ENCODE data around the gene PDE1C. TPM values are rescaled to one million over a fixed set of nuclear protein-coding genes. Genes with fewer than 3 reads are reported as not detected.

The PDE1C gene
- total and polyA plus RNA-seq, 2 experiments from 2014 or later = 23.5 to 33.8 TPM

- H3K27ac ChIP-seq = no peak overlapping the region
- in situ Hi-C loops (cut with MboI) = no loop called here
- no peaks in the 10 kb centered on the region for H3K9me3 ChIP-seq (ENCODE audit: low read depth)
- no peak for TF ChIP-seq EZH2 (IDR thresholded peaks at IDR 0.05; ENCODE audit: insufficient read depth, poor library complexity, severe bottlenecking)
- TF ChIP-seq EZH2phosphoT487 (IDR thresholded peaks at IDR 0.05; ENCODE audit: insufficient read depth, low read depth) = no peak
- no peak overlapping the region for H3K9ac ChIP-seq
- no peaks in the 10 kb centered on the region for H3K79me2 ChIP-seq (ENCODE audit: insufficient read depth)
- peaks cover 10% of the 10 kb centered on the region; the same call in 1 of the 2 replicates for H3F3A ChIP-seq (ENCODE audit: insufficient read depth)
- H3K4me3 ChIP-seq = no peak overlapping the region
- H3K36me3 ChIP-seq (ENCODE audit: low read depth) = no peaks in the 10 kb centered on the region
- H3K4me1 ChIP-seq (ENCODE audit: insufficient read depth) = peaks cover 21% of the 10 kb centered on the region
- no peak for DNase-seq
- no peaks in the 10 kb centered on the region for H4K20me1 ChIP-seq (ENCODE audit: insufficient read depth)
- no peaks in the 10 kb centered on the region for H3K27me3 ChIP-seq (replicated peaks; ENCODE audit: insufficient read depth)
- no peak overlapping the region for H2AFZ ChIP-seq
- no peaks in the 10 kb centered on the region for H3K9me2 ChIP-seq (ENCODE audit: insufficient read depth)
- H3K4me2 ChIP-seq (ENCODE audit: unreplicated experiment) = no peak overlapping the region
- 40 to 42% methylated on average over 3 of the region's 3 CpGs for WGBS, 2 experiments (ENCODE audit: low coverage in 1 of 2, low lambda C conversion rate in 2 of 2, missing lambda C conversion rate in 2 of 2)
These were observed 283.9 kb downstream of the PDE1C start for GRCh38 chr7:31786326-31786725.

- H3K4me2 ChIP-seq (ENCODE audit: unreplicated experiment) = no peak overlapping the region
- in situ Hi-C loops (cut with MboI) = no loop called here
- no peaks in the 10 kb centered on the region for H3K27me3 ChIP-seq (replicated peaks; ENCODE audit: insufficient read depth)
- H3K4me3 ChIP-seq = no peak overlapping the region
- H3K36me3 ChIP-seq (ENCODE audit: low read depth) = no peaks in the 10 kb centered on the region
- peak overlapping the region; percentile 30; the same call in 1 of the 2 replicates for H3K27ac ChIP-seq
- peaks cover 21% of the 10 kb centered on the region for H3K4me1 ChIP-seq (ENCODE audit: insufficient read depth)
- DNase-seq = peak; percentile 38
- WGBS, 2 experiments (ENCODE audit: low coverage in 1 of 2, low lambda C conversion rate in 2 of 2, missing lambda C conversion rate in 2 of 2) = 0 to 4% methylated on average over 2 of the region's 2 CpGs
- H3F3A ChIP-seq (ENCODE audit: insufficient read depth) = peaks cover 10% of the 10 kb centered on the region; the same call in 1 of the 2 replicates
- H3K9me3 ChIP-seq (ENCODE audit: low read depth) = no peaks in the 10 kb centered on the region
- no peaks in the 10 kb centered on the region for H4K20me1 ChIP-seq (ENCODE audit: insufficient read depth)
- H3K79me2 ChIP-seq (ENCODE audit: insufficient read depth) = no peaks in the 10 kb centered on the region
- no peak overlapping the region for H2AFZ ChIP-seq
- TF ChIP-seq EZH2phosphoT487 (IDR thresholded peaks at IDR 0.05; ENCODE audit: insufficient read depth, low read depth) = no peak
- no peak for TF ChIP-seq EZH2 (IDR thresholded peaks at IDR 0.05; ENCODE audit: insufficient read depth, poor library complexity, severe bottlenecking)
- H3K9me2 ChIP-seq (ENCODE audit: insufficient read depth) = no peaks in the 10 kb centered on the region
- H3K9ac ChIP-seq = no peak overlapping the region
These were observed 285.1 kb downstream of the PDE1C start for GRCh38 chr7:31785101-31785500.

- in situ Hi-C loops (cut with MboI) = no loop called here
- 0 out of 2 replicates have a peak, but pooled peaks cover 3% of the 10 kb centered on the region for H3K4me1 ChIP-seq (ENCODE audit: insufficient read depth)
- no peak overlapping the region for H3K9ac ChIP-seq
- no peaks in the 10 kb centered on the region for H3K79me2 ChIP-seq (ENCODE audit: insufficient read depth)
- no peak for DNase-seq
- H4K20me1 ChIP-seq (ENCODE audit: insufficient read depth) = no peaks in the 10 kb centered on the region
- 31 to 32% methylated on average over 2 of the region's 2 CpGs for WGBS, 2 experiments (ENCODE audit: low coverage in 1 of 2, low lambda C conversion rate in 2 of 2, missing lambda C conversion rate in 2 of 2)
- H3K27me3 ChIP-seq (replicated peaks; ENCODE audit: insufficient read depth) = no peaks in the 10 kb centered on the region
- H3F3A ChIP-seq (ENCODE audit: insufficient read depth) = no peaks in the 10 kb centered on the region
- no peaks in the 10 kb centered on the region for H3K9me3 ChIP-seq (ENCODE audit: low read depth)
- no peak overlapping the region for H2AFZ ChIP-seq
- H3K9me2 ChIP-seq (ENCODE audit: insufficient read depth) = no peaks in the 10 kb centered on the region
- TF ChIP-seq EZH2phosphoT487 (IDR thresholded peaks at IDR 0.05; ENCODE audit: insufficient read depth, low read depth) (no peak), EZH2 (IDR thresholded peaks at IDR 0.05; ENCODE audit: insufficient read depth, poor library complexity, severe bottlenecking) (no peak)
- no peak overlapping the region for H3K4me3 ChIP-seq
- no peaks in the 10 kb centered on the region for H3K36me3 ChIP-seq (ENCODE audit: low read depth)
- H3K27ac ChIP-seq = 0 out of 2 replicates have a peak overlapping the region, but pooled peaks have one; percentile 9
- no peak overlapping the region for H3K4me2 ChIP-seq (ENCODE audit: unreplicated experiment)
These were observed 287.0 kb downstream of the PDE1C start for GRCh38 chr7:31783221-31783620.

- Histone ChIP-seq H3K4me1 (ENCODE audit: insufficient read depth) (no peaks in the 10 kb centered on the region), H3K27me3 (replicated peaks; ENCODE audit: insufficient read depth) (no peaks in the 10 kb centered on the region), H3F3A (ENCODE audit: insufficient read depth) (no peaks in the 10 kb centered on the region), H3K4me2 (ENCODE audit: unreplicated experiment) (peak overlapping the region; percentile 2), H2AFZ (no peak overlapping the region), H3K4me3 (no peak overlapping the region), H3K9me2 (ENCODE audit: insufficient read depth) (no peaks in the 10 kb centered on the region), H3K9ac (no peak overlapping the region), H4K20me1 (ENCODE audit: insufficient read depth) (no peaks in the 10 kb centered on the region), H3K36me3 (ENCODE audit: low read depth) (no peaks in the 10 kb centered on the region), H3K79me2 (ENCODE audit: insufficient read depth) (no peaks in the 10 kb centered on the region), H3K27ac (0 out of 2 replicates have a peak overlapping the region, but pooled peaks have one; percentile 9), H3K9me3 (ENCODE audit: low read depth) (no peaks in the 10 kb centered on the region)
- 15 to 16% methylated on average over 7 of the region's 7 CpGs for WGBS, 2 experiments (ENCODE audit: low coverage in 1 of 2, low lambda C conversion rate in 2 of 2, missing lambda C conversion rate in 2 of 2)
- in situ Hi-C loops (cut with MboI) = no loop called here
- DNase-seq = peak; percentile 88
- TF ChIP-seq EZH2phosphoT487 (IDR thresholded peaks at IDR 0.05; ENCODE audit: insufficient read depth, low read depth) (no peak), EZH2 (IDR thresholded peaks at IDR 0.05; ENCODE audit: insufficient read depth, poor library complexity, severe bottlenecking) (no peak)
These were observed 287.7 kb downstream of the PDE1C start for GRCh38 chr7:31782411-31782991.

All from GM23248 (cell line).